ENCODE results near the gene OSER1.

Gene OSER1

DNA sequence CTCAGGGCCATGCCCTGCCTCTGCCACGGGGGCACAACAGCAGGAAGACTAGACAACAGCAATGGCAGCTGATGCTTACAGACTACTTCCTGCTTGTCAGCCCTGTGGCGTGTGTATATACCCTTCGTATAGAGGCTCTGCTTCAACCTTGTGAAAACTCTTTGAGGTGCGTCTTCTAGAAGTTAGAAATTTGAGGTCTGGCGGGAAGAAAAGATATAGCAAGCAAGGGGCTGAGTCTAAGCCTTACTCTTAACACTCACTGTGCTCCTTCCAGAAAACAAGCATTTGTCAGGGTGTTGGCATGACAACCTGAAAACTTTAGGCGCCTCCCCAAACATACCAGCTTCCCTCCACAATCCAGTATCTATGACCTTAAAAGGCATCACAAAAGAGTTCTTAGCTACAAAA, 56.9 kb downstream of the OSER1 start:
- no peak for TF ChIP-seq CTCF (IDR thresholded peaks at IDR 0.05; ENCODE audit: low read depth, low read length)
- H3K4me3 ChIP-seq (replicated peaks in 1 of 2; ENCODE audit: low read depth in 2 of 2, low read length in 2 of 2): no peak overlapping the region
- peak; percentile 13 to 33 for DNase-seq (ENCODE audit: low read depth in 2 of 2)

GRCh38 chr20:44151621-44152416, 58.8 kb downstream of the OSER1 start:
- no peak for DNase-seq (ENCODE audit: low read depth in 2 of 2)
- no peak for TF ChIP-seq CTCF (IDR thresholded peaks at IDR 0.05; ENCODE audit: low read depth, low read length)
- H3K4me3 ChIP-seq (replicated peaks in 1 of 2; ENCODE audit: low read depth in 2 of 2, low read length in 2 of 2): no peak overlapping the region

DNA sequence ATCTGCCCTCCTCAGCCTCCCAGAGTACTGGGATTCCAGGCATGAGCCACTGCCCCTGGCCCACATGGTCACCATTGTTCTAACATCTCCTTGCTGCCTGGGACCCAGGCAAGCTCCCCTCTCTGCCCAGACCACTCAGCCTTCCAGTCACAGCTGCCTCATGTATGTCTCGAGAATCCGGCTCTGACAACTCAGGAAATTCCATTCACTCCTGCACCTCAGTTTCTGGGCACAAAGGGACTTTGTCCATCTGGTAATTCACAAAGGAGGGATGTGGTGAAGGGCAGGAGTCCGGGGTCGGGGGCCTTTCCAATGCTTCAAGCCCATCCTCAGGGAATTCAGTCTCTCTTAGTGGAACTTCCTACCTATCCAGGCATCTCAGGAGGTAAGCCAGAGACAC, 64.3 kb downstream of the OSER1 start:
- H3K4me3 ChIP-seq (replicated peaks in 1 of 2; ENCODE audit: low read depth in 2 of 2, low read length in 2 of 2): no peak overlapping the region
- no peak for TF ChIP-seq CTCF (IDR thresholded peaks at IDR 0.05; ENCODE audit: low read depth, low read length)
- no peak for DNase-seq (ENCODE audit: low read depth in 2 of 2)

Measured in cardiac fibroblast (primary cell).